T-helper 1 cell treated with Interleukin-12 subunit alpha and Interleukin-12 subunit beta and Interleukin-4 antibody, amounts not matched to agents 30 ng/mL and 1 ng/mL, for 36 hours (primary cell): ENCODE data around the gene KRABD2.
"Not testable (repeated sequence)": the region's sequence is repeated elsewhere in the genome, so short reads cannot be mapped to it uniquely, and the experiment has no call there.

Source experiments
- intact Hi-C: fragments of 100-400 bp; cut with micrococcal nuclease; formaldehyde crosslinking; loops from one replicate; pipeline ENCODE4 v1.15.1; 2024

KRABD2 gene

GRCh38 chr17:8362651-8363332 lies 13.7 kb downstream of the KRABD2 start:
- intact Hi-C loops, result no loop called here

GRCh38 chr17:8360751-8361150 lies 15.8 kb downstream of the KRABD2 start:
- intact Hi-C loops, result no loop called here

- intact Hi-C loops, result no loop called here
Measured at GRCh38 chr17:8360260-8360659, 16.2 kb downstream of the KRABD2 start.

- intact Hi-C loops, result no loop called here
Measured at GRCh38 chr17:8359769-8360168, 16.7 kb downstream of the KRABD2 start.

- intact Hi-C loops, result no loop called here
Measured at GRCh38 chr17:8357910-8358309, 18.6 kb downstream of the KRABD2 start.

GRCh38 chr17:8354236-8354635 lies 22.3 kb downstream of the KRABD2 start:
- intact Hi-C loops, result no loop called here

GRCh38 chr17:8353736-8354135 lies 22.8 kb downstream of the KRABD2 start:
- intact Hi-C loops, result no loop called here

- intact Hi-C loops, result no loop called here
Measured at GRCh38 chr17:8350339-8350738, 26.2 kb downstream of the KRABD2 start.

GRCh38 chr17:8347001-8347400 lies 29.5 kb downstream of the KRABD2 start:
- intact Hi-C loops, result not testable (repeated sequence)

GRCh38 chr17:8345951-8346665 lies 30.4 kb downstream of the KRABD2 start:
- intact Hi-C loops, result no loop called here

GRCh38 chr17:8345052-8345690 lies 31.3 kb downstream of the KRABD2 start:
- intact Hi-C loops, result no loop called here

GRCh38 chr17:8341456-8341855 lies 35.0 kb downstream of the KRABD2 start:
- intact Hi-C loops, result no loop called here

GRCh38 chr17:8339540-8339939 lies 37.0 kb downstream of the KRABD2 start, which contains the start of gene ODF4:
Gene ODF4, plus strand, starts transcription at chr17:8339840. Its CDS starts 212 bp downstream, at chr17:8340052.
- intact Hi-C loops, result no loop called here

- intact Hi-C loops, result no loop called here
Measured at GRCh38 chr17:8338753-8339140, 37.8 kb downstream of the KRABD2 start.

- intact Hi-C loops, result no loop called here
Measured at GRCh38 chr17:8337802-8338752, 38.4 kb downstream of the KRABD2 start.

GRCh38 chr17:8333281-8333680 lies 43.2 kb downstream of the KRABD2 start:
- intact Hi-C loops, result no loop called here

- intact Hi-C loops, result no loop called here
Measured at GRCh38 chr17:8332688-8333087, 43.8 kb downstream of the KRABD2 start.

GRCh38 chr17:8332128-8332527 lies 44.4 kb downstream of the KRABD2 start:
- intact Hi-C loops, result no loop called here

- intact Hi-C loops, result no loop called here
Measured at GRCh38 chr17:8327303-8327649, 49.2 kb downstream of the KRABD2 start.
